Left colon (tissue), 2 donors: Measurements from ENCODE around the gene TBC1D14. TPM values are rescaled to one million over a fixed set of nuclear protein-coding genes. Genes with fewer than 3 reads are reported as not detected.

Source experiments
- ATAC-seq: fragments of 200-7000 bp; cut with Tn5 transposase; one replicate; pipeline ENCODE4 v1.9.1; 2020; ENCODE audit warnings: mild to moderate bottlenecking, moderate library complexity
- DNase-seq, 2 donors: peaks; one replicate each; pipeline ENCODE4 v3.0.0-alpha.2; 2020
- intact Hi-C, 2 donors: fragments of 100-400 bp; cut with DNase I in 1 of 2; cut with micrococcal nuclease in 1 of 2; formaldehyde crosslinking; loops; one replicate each; pipeline versions ENCODE4 v1.11.2 to v1.14.0; 2022; cut with DNase I, micrococcal nuclease
- total RNA-seq, 2 donors: library from RNA; stranded (reverse); fragmentation: NEBNext Ultra II Directional; extraction: Animal tissue kit (Norgen Biotek cat#: 25700); gene quantifications; one replicate each; pipeline ENCODE4 v1.2.1, GENCODE V29; 2021
- donor health status: DM: no; HTN: no; CAD: no.
- donor health status: DM: yes; HTN: yes; CAD: no.

The TBC1D14 gene
- total RNA-seq, 2 donors from 2014 or later: 53.1 to 56.6 TPM

GRCh38 chr4:7055111-7055989, 145.7 kb downstream of the TBC1D14 start:
- intact Hi-C loops: no loop called here
- ATAC-seq (no peak), DNase-seq (no peak)

- ATAC-seq (no peak), DNase-seq (no peak)
- intact Hi-C loops: no loop called here
Observed at GRCh38 chr4:7055990-7056325, 146.3 kb downstream of the TBC1D14 start.

- no peak for ATAC-seq
- intact Hi-C loops: no loop called here
- DNase-seq: no peak
Observed at GRCh38 chr4:7058792-7059191, 149.2 kb downstream of the TBC1D14 start.

GRCh38 chr4:7059662-7060061, 150.0 kb downstream of the TBC1D14 start:
- DNase-seq: no peak
- ATAC-seq: no peak
- intact Hi-C loops: no loop called here

GRCh38 chr4:7060346-7061150, 150.9 kb downstream of the TBC1D14 start:
- DNase-seq (no peak), ATAC-seq (no peak)
- intact Hi-C loops: no loop called here

GRCh38 chr4:7061815-7062214, 152.2 kb downstream of the TBC1D14 start:
- DNase-seq: no peak
- no peak for ATAC-seq
- intact Hi-C loops: no loop called here

GRCh38 chr4:7062816-7063215, 153.2 kb downstream of the TBC1D14 start:
- ATAC-seq (no peak), DNase-seq (no peak)
- intact Hi-C loops: no loop called here

- no peak for ATAC-seq
- intact Hi-C loops: no loop called here
- DNase-seq: no peak
Observed at GRCh38 chr4:7063362-7063761, 153.7 kb downstream of the TBC1D14 start.

GRCh38 chr4:7066006-7066405, 156.4 kb downstream of the TBC1D14 start:
- intact Hi-C loops: no loop called here
- ATAC-seq: no peak

GRCh38 chr4:7066493-7066892, 156.9 kb downstream of the TBC1D14 start:
- intact Hi-C loops: no loop called here
- no peak for ATAC-seq
- no peak for DNase-seq

More at GRCh38 chr4:7066006-7066405, 156.4 kb downstream of the TBC1D14 start:
- DNase-seq: no peak

GRCh38 chr4:7067126-7067451, 157.5 kb downstream of the TBC1D14 start:
- no peak for DNase-seq
- intact Hi-C loops: no loop called here
- ATAC-seq: no peak

- intact Hi-C loops: no loop called here
- ATAC-seq (peak; percentile 92), DNase-seq (peak; percentile 67 to 99)
Observed at GRCh38 chr4:7067452-7068278, 158.0 kb downstream of the TBC1D14 start, which contains the start of gene GRPEL1. Gene GRPEL1, minus strand, starts transcription at chr4:7068064. Its CDS starts 32 bp downstream, at chr4:7068032.

- intact Hi-C loops: no loop called here
- DNase-seq (peak in 1 of 2 donors; percentile 100), ATAC-seq (no peak)
Observed at GRCh38 chr4:7068279-7068842, 158.7 kb downstream of the TBC1D14 start.

- intact Hi-C loops: no loop called here
- ATAC-seq (no peak), DNase-seq (peak in 1 of 2 donors; percentile 38)
Observed at GRCh38 chr4:7068883-7069282, 159.3 kb downstream of the TBC1D14 start.

GRCh38 chr4:7070729-7071511, 161.3 kb downstream of the TBC1D14 start:
- ATAC-seq (peak; percentile 34), DNase-seq (peak; percentile 71 to 89)
- intact Hi-C loops: loop anchor here in 1 of 2 donors (10.0 kb wide), 1 partner anchor 346 kb away; no protein-coding TSS in a partner anchor

GRCh38 chr4:7073059-7073458, 163.4 kb downstream of the TBC1D14 start:
- no peak for DNase-seq
- no peak for ATAC-seq
- intact Hi-C loops: loop anchor here in 1 of 2 donors (10.0 kb wide), 1 partner anchor 348 kb away; no protein-coding TSS in a partner anchor

- DNase-seq (no peak), ATAC-seq (peak; percentile 52)
- intact Hi-C loops: loop anchor here in 1 of 2 donors (10.0 kb wide), 1 partner anchor 349 kb away; no protein-coding TSS in a partner anchor
Observed at GRCh38 chr4:7073526-7074390, 164.1 kb downstream of the TBC1D14 start.
